HepG2 (cell line): ENCODE data around the gene TUBB2B. TPM values are rescaled to one million over a fixed set of nuclear protein-coding genes. Genes with fewer than 3 reads are reported as not detected.
A peak's percentile ranks its signal among the peaks of the same experiment; 100 is the strongest.

ENCODE experiments used
- CCAR2 ChIP-seq: fragments of 200-400 bp; formaldehyde crosslinking; optimal IDR thresholded peaks from 2 replicates; pipeline ENCODE3; 2018; ENCODE audit warnings: low read depth, mild to moderate bottlenecking, low read length, moderate library complexity
- CREM ChIP-seq, 2 experiments: sonication (generic) in 1 of 2; formaldehyde crosslinking in 1 of 2; IDR thresholded peaks; 2 replicates each; pipeline versions ENCODE4 v1.4.0 to v1.6.1; 2016 to 2020; ENCODE audit warnings: antibody characterized with exemption in 1 of 2, mild to moderate bottlenecking in 1 of 2, missing genetic modification reagents in 1 of 2
- DNMT1 ChIP-seq: sonication (generic); formaldehyde crosslinking; IDR thresholded peaks from 2 replicates; pipeline ENCODE4 v1.5.1; 2020; ENCODE audit warnings: mild to moderate bottlenecking, missing genetic modification reagents
- FLYWCH1 ChIP-seq: sonication (generic); formaldehyde crosslinking; IDR thresholded peaks from 2 replicates; pipeline ENCODE4 v1.8.1; 2023; ENCODE audit warnings: mild to moderate bottlenecking, missing genetic modification reagents
- FOXP4 ChIP-seq: sonication (generic); formaldehyde crosslinking; IDR thresholded peaks from 2 replicates; pipeline ENCODE4 v1.4.0; 2020; ENCODE audit warnings: missing genetic modification reagents
- GATAD2A ChIP-seq: IDR thresholded peaks from 2 replicates; pipeline ENCODE4 v1.6.1; 2016
- SMAD9 ChIP-seq: sonication (generic); formaldehyde crosslinking; IDR thresholded peaks from 2 replicates; pipeline ENCODE4 v1.5.1; 2020; ENCODE audit warnings: mild to moderate bottlenecking, missing genetic modification reagents
- ZNF12 ChIP-seq: sonication (generic); formaldehyde crosslinking; IDR thresholded peaks from 2 replicates; pipeline ENCODE4 v1.5.0; 2020; ENCODE audit warnings: missing genetic modification reagents
- ZNF280D ChIP-seq: sonication (generic); formaldehyde crosslinking; IDR thresholded peaks from 2 replicates; pipeline ENCODE4 v1.5.1; 2020; ENCODE audit warnings: mild to moderate bottlenecking, missing genetic modification reagents
- ZNF788 ChIP-seq: sonication (generic); formaldehyde crosslinking; IDR thresholded peaks from 2 replicates; pipeline ENCODE4 v1.5.0; 2020; ENCODE audit warnings: mild to moderate bottlenecking, missing genetic modification reagents, borderline replicate concordance
- polyA plus RNA-seq, 8 experiments: library from polyadenylated mRNA; depleted of rRNA in 3 of 8; stranded (reverse) in 7 of 8; unstranded in 1 of 8; fragments of >200 nt; fragmentation: Illumina TruSeq in 4 of 8; extraction: Trizol in 4 of 8; gene quantifications; 2 replicates each; pipeline versions ENCODE4 v1.2.1 to v1.2.3, GENCODE V29; 2011 to 2016; ENCODE audit warnings: low read depth in 4 of 8, missing spikeins in 1 of 8, mixed read lengths in 1 of 8; ENCODE audit not compliant: insufficient read depth in 1 of 8
- total RNA-seq, 5 experiments: library from RNA; depleted of rRNA; stranded (reverse); fragments of >200 nt; fragmentation: Illumina TruSeq; extraction: Trizol; gene quantifications; 2 replicates each; pipeline ENCODE4 v1.2.3, GENCODE V29; 2016; ENCODE audit warnings: low read depth in 1 of 5
- TF ChIP-seq, protein P1 (sequence below): sonication (generic); IDR thresholded peaks from 2 replicates; pipeline ENCODE4 v1.6.1; 2016; ENCODE audit warnings: low read depth, borderline replicate concordance
- TF ChIP-seq, protein P2 (sequence below): sonication (generic); formaldehyde crosslinking; IDR thresholded peaks from 2 replicates; pipeline ENCODE4 v1.9.0; 2021; ENCODE audit warnings: mild to moderate bottlenecking, missing genetic modification reagents
- TF ChIP-seq, protein P3 (sequence below): IDR thresholded peaks from 2 replicates; pipeline ENCODE4 v1.6.1; 2016; ENCODE audit warnings: low read depth

The TUBB2B gene
- total and polyA plus RNA-seq, 2 of the 13 experiments (the other 11 are each of a cell fraction or from before 2014, with no cell fraction given): 10.3 to 23.6 TPM

- TF ChIP-seq ZNF280D (CRISPR knock-in tag) (no peak), ZNF12 (CRISPR knock-in tag) (peak; percentile 57; the same call in 1 of the 2 replicates), GATAD2A (CRISPR knock-in tag) (peak; percentile 75), FOXP4 (CRISPR knock-in tag) (no peak), ZNF788 (no peak), SMAD9 (CRISPR knock-in tag) (no peak), CREM (IDR thresholded peaks at IDR 0.05) (no peak), CREM (CRISPR knock-in tag; IDR thresholded peaks at IDR 0.05) (no peak), CCAR2 (no peak), DNMT1 (no peak), FLYWCH1 (CRISPR knock-in tag) (no peak)
- TF ChIP-seq, protein P1, sequence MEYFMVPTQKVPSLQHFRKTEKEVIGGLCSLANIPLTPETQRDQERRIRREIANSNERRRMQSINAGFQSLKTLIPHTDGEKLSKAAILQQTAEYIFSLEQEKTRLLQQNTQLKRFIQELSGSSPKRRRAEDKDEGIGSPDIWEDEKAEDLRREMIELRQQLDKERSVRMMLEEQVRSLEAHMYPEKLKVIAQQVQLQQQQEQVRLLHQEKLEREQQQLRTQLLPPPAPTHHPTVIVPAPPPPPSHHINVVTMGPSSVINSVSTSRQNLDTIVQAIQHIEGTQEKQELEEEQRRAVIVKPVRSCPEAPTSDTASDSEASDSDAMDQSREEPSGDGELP: no peak
- TF ChIP-seq, protein P2, sequence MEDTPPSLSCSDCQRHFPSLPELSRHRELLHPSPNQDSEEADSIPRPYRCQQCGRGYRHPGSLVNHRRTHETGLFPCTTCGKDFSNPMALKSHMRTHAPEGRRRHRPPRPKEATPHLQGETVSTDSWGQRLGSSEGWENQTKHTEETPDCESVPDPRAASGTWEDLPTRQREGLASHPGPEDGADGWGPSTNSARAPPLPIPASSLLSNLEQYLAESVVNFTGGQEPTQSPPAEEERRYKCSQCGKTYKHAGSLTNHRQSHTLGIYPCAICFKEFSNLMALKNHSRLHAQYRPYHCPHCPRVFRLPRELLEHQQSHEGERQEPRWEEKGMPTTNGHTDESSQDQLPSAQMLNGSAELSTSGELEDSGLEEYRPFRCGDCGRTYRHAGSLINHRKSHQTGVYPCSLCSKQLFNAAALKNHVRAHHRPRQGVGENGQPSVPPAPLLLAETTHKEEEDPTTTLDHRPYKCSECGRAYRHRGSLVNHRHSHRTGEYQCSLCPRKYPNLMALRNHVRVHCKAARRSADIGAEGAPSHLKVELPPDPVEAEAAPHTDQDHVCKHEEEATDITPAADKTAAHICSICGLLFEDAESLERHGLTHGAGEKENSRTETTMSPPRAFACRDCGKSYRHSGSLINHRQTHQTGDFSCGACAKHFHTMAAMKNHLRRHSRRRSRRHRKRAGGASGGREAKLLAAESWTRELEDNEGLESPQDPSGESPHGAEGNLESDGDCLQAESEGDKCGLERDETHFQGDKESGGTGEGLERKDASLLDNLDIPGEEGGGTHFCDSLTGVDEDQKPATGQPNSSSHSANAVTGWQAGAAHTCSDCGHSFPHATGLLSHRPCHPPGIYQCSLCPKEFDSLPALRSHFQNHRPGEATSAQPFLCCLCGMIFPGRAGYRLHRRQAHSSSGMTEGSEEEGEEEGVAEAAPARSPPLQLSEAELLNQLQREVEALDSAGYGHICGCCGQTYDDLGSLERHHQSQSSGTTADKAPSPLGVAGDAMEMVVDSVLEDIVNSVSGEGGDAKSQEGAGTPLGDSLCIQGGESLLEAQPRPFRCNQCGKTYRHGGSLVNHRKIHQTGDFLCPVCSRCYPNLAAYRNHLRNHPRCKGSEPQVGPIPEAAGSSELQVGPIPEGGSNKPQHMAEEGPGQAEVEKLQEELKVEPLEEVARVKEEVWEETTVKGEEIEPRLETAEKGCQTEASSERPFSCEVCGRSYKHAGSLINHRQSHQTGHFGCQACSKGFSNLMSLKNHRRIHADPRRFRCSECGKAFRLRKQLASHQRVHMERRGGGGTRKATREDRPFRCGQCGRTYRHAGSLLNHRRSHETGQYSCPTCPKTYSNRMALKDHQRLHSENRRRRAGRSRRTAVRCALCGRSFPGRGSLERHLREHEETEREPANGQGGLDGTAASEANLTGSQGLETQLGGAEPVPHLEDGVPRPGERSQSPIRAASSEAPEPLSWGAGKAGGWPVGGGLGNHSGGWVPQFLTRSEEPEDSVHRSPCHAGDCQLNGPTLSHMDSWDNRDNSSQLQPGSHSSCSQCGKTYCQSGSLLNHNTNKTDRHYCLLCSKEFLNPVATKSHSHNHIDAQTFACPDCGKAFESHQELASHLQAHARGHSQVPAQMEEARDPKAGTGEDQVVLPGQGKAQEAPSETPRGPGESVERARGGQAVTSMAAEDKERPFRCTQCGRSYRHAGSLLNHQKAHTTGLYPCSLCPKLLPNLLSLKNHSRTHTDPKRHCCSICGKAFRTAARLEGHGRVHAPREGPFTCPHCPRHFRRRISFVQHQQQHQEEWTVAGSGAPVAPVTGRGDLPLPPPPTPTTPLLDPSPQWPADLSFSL: no peak
- TF ChIP-seq, protein P3, sequence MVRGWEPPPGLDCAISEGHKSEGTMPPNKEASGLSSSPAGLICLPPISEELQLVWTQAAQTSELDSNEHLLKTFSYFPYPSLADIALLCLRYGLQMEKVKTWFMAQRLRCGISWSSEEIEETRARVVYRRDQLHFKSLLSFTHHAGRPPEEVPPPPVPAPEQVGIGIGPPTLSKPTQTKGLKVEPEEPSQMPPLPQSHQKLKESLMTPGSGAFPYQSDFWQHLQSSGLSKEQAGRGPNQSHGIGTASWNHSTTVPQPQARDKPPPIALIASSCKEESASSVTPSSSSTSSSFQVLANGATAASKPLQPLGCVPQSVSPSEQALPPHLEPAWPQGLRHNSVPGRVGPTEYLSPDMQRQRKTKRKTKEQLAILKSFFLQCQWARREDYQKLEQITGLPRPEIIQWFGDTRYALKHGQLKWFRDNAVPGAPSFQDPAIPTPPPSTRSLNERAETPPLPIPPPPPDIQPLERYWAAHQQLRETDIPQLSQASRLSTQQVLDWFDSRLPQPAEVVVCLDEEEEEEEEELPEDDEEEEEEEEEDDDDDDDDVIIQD (CRISPR knock-in tag): no peak
Measured at GRCh38 chr6:3251462-3252314, 24.2 kb upstream of the TUBB2B start (continued).
